ENCODE measurements around the gene SMG9.

Gene SMG9

DNA sequence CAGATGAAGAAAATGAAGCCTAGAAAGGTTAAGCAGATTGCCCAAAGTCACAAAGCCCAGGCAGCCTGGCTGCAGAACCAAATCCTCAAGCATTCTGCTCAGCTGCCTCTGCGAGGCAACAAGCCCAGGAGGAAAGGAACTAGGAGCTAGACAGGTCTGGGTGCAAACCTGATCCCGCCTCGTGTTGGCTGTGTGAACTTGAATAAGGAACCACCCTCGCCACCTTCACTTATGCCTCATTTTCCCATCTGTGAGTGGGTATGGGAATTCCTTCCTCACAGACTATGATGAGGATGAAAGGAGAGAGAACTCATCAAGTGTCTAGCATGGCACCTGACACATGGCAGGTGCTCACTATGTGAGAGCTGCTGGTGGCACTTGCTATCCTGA is 6.6 kb downstream of the SMG9 start:
- DNase-seq (ENCODE audit: low read depth) = no peak
- no peak for TF ChIP-seq MYC (IDR thresholded peaks at IDR 0.05; ENCODE audit: low read depth, low read length)
- TF ChIP-seq, protein P1, sequence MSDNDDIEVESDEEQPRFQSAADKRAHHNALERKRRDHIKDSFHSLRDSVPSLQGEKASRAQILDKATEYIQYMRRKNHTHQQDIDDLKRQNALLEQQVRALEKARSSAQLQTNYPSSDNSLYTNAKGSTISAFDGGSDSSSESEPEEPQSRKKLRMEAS (IDR thresholded peaks at IDR 0.05; ENCODE audit: low read depth, low read length) = no peak
- TF ChIP-seq CTCF (IDR thresholded peaks at IDR 0.05; ENCODE audit: low read depth, low read length) = no peak
- TF ChIP-seq POLR2A (IDR thresholded peaks at IDR 0.05; ENCODE audit: extremely low read depth, insufficient read length) = no peak
- no peak overlapping the region for H3K4me3 ChIP-seq (ENCODE audit: low read depth, low read length)

GRCh38 chr19:43747557-43748204 is 7.1 kb downstream of the SMG9 start:
- H3K4me3 ChIP-seq (ENCODE audit: low read depth, low read length) = no peak overlapping the region
- TF ChIP-seq MYC (IDR thresholded peaks at IDR 0.05; ENCODE audit: low read depth, low read length) (no peak), POLR2A (IDR thresholded peaks at IDR 0.05; ENCODE audit: extremely low read depth, insufficient read length) (no peak), CTCF (IDR thresholded peaks at IDR 0.05; ENCODE audit: low read depth, low read length) (no peak)
- TF ChIP-seq, protein P1 (IDR thresholded peaks at IDR 0.05; ENCODE audit: low read depth, low read length) = no peak
- no peak for DNase-seq (ENCODE audit: low read depth)

DNA sequence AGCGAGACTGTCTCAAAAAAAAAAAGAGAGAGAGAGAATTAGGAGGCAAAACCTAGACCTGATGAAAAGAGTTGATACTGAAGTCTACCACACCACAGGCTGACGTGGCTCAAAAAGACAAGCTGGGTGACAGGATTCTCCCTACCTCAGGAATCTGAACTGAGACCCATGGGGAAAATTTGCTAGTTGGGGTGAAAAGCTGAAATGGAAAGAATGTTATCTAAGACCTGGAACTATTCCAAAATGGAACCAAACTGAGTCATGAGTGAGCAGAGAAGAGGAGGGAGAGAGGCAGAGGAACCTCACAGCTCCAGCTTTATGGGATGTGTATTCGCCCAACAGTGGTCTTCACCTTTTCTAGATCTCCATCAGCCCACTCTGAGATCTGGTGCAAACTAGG is 11.7 kb downstream of the SMG9 start:
- DNase-seq (ENCODE audit: low read depth) = no peak
- TF ChIP-seq POLR2A (IDR thresholded peaks at IDR 0.05; ENCODE audit: extremely low read depth, insufficient read length) = no peak
- TF ChIP-seq, protein P1 (IDR thresholded peaks at IDR 0.05; ENCODE audit: low read depth, low read length) = no peak
- no peak for TF ChIP-seq CTCF (IDR thresholded peaks at IDR 0.05; ENCODE audit: low read depth, low read length)
- TF ChIP-seq MYC (IDR thresholded peaks at IDR 0.05; ENCODE audit: low read depth, low read length) = no peak
- no peak overlapping the region for H3K4me3 ChIP-seq (ENCODE audit: low read depth, low read length)

- DNase-seq (ENCODE audit: low read depth) = no peak
- H3K4me3 ChIP-seq (ENCODE audit: low read depth, low read length) = no peak overlapping the region
- no peak for TF ChIP-seq POLR2A (IDR thresholded peaks at IDR 0.05; ENCODE audit: extremely low read depth, insufficient read length)
- TF ChIP-seq, protein P1 (IDR thresholded peaks at IDR 0.05; ENCODE audit: low read depth, low read length) = no peak
- no peak for TF ChIP-seq CTCF (IDR thresholded peaks at IDR 0.05; ENCODE audit: low read depth, low read length)
- no peak for TF ChIP-seq MYC (IDR thresholded peaks at IDR 0.05; ENCODE audit: low read depth, low read length)
These were observed 13.5 kb downstream of the SMG9 start for GRCh38 chr19:43741075-43741825.

- DNase-seq (ENCODE audit: low read depth) = no peak
- TF ChIP-seq CTCF (IDR thresholded peaks at IDR 0.05; ENCODE audit: low read depth, low read length) (no peak), POLR2A (IDR thresholded peaks at IDR 0.05; ENCODE audit: extremely low read depth, insufficient read length) (no peak)
- TF ChIP-seq, protein P1 (IDR thresholded peaks at IDR 0.05; ENCODE audit: low read depth, low read length) = no peak
- H3K4me3 ChIP-seq (ENCODE audit: low read depth, low read length) = no peak overlapping the region
These were observed 15.1 kb downstream of the SMG9 start for GRCh38 chr19:43739439-43740235.

All from NB4 (cell line).